Measurements from ENCODE around the gene ELK4.

The ELK4 gene

DNA sequence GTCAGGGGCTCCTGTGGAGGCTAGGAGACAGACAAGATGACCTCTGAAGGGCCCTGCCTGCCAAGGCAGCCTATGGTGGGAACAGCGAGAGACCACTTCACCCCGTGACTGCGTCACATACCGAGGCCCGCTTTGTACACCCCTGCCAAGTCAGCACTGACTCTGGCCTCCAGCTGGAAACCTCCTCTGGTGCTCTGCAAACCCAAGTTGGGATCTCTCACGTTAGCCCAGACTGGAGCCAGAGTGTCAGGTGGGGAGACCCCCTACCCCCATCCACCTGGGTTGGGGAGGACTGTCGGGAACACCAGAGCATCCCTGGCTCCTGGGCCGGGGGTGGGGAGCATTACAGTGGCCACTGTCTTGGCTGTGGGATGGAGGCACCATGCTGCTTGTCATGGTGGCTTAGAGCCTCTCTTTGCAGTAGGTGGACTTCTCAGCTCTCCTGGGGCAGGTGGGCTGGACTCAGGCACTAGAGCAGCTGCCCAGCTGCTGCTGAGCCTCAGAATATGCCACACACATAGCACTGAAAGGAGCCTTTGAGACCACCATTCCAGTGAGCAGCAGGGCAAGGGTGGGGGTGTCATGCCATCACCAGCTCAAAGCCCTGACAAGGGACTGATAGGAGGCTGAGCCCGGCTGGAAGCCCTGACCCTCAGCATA, 50.4 kb downstream of the ELK4 start:
- DNase-seq (ENCODE audit: low spot score): no peak

DNA sequence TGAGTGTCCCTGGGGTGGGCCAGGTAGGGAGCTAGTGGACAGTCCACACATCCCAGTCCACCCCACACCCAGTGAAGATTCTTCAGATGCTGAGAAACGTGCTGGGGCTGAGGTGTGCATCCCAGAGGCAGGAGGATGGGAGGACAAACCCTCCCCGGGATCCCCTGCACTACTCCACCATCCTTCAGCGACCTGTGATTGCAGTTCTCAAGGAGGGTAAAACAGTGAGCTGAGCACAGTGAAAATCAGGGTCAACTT, 51.0 kb downstream of the ELK4 start:
- DNase-seq (ENCODE audit: low spot score): no peak

DNA sequence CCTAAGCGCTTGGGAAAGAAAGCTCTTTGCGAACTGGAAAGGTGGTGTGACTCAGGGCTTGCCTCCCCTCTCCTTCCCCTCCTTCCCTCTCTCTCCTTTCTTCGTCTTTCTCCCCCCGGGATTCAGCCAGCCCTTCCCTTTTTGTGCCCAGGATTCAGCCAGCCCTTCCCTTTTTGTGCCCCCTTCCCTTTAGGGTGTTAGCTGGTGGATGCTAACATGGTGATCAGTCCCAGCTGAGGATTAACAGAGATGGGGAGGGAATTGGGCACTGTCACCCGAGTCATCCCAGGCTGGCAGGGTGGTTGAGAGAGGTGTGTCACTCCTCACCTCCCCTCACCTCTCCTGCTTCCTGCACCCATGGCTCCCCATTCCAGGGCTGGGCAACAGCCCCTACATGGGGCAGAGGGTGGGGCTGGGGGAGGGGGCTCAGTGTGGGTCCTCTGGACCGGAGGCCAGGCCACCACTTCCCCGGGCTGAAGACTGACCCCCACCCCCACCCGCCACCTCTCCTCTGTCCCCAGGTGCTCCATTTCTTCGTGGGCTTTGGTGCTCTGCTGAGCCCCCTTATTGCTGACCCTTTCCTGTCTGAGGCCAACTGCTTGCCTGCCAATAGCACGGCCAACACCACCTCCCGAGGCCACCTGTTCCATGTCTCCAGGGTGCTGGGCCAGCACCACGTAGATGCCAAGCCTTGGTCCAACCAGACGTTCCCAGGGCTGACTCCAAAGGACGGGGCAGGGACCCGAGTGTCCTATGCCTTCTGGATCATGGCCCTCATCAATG, 51.5 kb downstream of the ELK4 start:
- no peak for DNase-seq (ENCODE audit: low spot score)

DNA sequence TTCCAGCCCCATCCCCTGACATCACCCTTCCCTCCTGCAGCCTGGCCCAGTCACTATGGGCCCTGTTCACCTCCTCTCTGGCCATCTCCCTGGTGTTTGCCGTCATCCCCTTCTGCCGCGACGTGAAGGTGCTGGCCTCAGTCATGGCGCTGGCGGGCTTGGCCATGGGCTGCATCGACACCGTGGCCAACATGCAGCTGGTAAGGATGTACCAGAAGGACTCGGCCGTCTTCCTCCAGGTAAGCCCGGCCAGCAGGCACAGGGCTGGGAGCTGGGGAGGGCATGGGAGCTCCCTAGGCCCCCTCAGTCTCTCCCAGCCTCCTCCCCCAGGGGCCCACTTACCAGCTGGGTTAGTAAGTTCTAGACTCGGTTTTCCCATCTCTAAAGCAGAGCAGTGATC, 52.1 kb downstream of the ELK4 start:
- no peak for DNase-seq (ENCODE audit: low spot score)

DNA sequence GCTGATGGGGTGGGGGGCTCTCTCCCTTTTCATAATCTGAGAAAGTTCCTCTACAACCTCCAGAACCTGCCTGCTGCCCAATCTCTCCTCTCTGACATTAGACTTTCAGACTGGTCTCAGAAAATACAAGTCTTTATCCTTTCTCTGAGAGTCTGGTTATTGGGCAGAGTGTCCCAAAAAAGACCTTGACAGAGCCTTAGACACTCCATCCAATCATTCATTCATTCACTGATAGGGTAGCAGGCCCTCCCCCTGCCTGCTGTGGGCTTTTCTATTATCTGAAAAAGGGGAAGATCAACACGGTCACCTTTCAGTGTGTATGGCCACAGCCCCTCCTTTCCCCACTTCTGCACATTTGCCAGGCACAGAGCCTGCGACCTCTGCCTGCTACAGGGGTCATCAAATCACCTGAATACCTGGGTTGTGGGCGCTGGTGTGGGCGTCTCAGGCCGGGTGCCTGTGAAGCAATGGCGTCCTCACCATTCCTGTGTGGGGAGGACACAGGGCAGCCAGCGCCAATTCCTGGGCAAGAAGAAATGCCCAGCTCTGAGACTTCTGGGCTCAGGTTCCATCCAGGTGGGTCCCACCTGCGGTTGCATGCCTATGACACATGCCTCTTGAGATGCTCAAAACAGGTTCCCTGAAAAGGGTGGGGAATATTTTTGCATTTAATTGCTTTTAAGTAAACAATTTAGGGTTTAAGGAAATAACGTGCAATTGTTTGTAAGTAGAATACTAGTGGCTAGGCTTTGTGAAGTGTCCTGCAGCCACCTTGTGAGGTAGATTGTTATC, 52.8 kb downstream of the ELK4 start:
- DNase-seq (ENCODE audit: low spot score): no peak

DNA sequence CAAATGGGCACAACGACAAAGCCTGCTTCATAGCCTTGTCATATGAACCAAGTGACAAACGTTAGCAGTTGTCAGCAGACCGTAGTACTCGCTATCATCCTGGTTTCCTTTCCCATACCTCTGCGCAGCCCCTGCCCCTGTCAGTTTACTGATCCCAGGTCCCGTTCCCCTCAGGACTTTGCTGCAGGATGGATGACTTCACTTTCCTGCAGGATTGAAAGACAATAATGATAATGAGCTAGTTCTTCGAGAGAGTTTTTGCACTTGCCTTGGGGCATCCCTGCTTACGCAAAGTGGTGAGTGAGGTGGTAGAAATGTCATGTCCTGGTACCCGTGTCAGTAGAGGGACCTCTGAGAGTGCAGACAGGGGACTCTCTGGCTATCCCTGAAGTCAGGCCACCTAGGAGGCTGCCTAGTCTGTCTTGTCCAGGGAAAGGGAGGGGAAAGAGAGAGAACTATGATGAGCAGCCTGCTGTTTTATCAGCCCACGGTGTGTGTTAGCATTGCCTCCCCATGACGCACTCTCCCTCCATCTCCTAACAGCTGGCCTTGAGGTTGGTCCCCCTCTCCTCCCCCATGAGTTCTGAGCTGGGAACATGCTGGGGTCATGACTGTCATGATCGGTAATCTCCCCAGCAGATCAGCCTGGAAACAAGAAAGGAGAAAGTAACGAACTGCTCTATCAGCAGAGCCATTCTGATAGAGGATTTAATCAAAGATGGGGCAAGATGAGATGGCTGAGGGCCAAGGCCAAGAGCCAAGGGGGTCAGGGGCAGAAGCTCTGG, 53.7 kb downstream of the ELK4 start:
- no peak for DNase-seq (ENCODE audit: low spot score)

DNA sequence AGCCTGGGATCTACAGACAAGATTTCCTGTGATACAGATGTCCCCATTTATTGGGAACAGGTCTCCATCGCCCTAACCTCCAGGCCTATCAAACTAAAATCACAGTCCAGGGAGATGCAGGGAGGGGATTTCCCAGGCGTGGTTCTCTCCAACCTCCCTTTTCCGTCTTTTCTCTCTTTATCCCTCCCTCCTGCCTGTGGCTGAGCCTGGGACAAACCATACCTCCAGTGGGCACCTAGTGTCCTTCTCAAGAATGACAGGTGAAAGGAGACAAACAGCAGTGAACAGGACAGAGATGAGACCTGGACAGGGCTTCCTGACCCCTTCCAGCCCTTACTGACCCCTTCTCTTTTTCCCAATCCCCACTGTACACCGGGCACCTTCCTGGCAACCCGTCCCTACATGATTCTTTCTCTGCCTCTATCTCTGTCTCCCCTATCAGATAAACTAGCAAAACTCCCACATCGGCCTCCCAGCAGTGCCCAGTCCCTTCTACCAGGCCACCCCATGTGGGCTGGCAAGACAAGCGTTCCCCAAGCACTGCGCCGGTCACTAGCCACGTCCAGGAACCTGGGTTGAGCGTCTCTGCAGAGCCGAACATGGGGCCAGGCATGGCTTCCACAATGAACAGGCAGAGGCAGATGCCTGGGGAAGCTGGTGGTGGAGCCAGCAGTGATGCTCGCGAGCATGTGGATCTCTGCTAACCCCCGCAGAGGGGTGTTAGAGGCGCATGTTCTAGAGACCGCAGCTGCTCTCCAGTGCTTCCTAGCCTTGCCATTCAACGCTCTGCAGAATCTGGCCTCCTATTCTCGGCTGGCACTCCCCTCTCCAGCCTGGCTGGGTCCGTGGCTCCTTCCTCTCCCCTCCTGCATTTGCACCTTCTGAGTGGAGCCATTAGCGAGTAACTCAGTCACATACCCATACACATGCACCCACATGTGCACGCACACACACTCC, 54.7 kb downstream of the ELK4 start:
- DNase-seq (ENCODE audit: low spot score): no peak

DNA sequence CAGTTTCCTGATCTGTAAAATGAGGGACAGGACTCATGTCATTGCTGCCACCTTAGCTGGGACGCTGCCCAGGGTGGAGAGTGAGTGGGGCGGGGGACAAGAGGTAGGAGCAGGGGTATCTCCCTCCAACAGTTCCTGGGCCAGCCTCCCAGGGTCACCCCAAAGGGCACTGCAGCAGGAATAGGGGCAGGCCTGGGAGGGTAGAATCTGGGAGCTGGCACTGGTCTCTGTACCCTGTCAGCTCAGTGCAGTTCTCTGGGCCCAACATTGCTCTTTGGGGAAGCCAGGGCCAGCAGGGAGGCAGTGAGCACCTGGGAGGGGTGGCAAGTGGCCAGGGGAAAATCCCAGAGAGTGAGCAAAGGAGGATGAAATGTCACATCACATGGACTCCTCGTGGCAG, 55.8 kb downstream of the ELK4 start:
- DNase-seq (ENCODE audit: low spot score): no peak

DNA sequence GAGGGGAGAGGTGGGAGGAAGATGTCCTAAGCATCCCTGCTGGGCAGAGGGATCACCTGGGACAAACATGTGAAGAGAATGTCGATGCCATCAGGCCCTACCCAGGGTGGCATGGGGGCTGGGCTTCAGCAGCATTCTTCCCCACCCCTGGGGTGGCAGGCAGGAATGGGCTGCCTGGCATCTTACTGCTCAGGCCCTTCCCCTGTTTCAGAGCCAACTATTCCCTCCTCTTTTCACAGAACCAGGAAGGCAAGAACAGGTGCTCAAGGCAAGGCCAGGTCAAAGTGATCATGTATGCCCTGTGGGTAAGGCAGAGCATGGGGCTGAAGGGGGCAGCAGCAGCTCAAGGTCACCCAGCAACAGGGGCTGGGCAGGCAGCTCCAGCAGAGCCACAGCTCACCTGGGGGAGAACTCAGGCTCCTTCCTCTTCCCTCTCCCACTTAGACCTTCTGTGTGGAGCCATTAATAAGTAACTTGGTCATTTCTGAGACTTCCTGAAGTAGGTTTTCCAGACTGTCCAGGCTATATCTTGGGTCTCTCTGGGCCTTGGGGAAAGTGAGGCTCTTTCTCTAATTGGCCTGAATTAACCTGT, 56.4 kb downstream of the ELK4 start:
- no peak for DNase-seq (ENCODE audit: low spot score)

DNA sequence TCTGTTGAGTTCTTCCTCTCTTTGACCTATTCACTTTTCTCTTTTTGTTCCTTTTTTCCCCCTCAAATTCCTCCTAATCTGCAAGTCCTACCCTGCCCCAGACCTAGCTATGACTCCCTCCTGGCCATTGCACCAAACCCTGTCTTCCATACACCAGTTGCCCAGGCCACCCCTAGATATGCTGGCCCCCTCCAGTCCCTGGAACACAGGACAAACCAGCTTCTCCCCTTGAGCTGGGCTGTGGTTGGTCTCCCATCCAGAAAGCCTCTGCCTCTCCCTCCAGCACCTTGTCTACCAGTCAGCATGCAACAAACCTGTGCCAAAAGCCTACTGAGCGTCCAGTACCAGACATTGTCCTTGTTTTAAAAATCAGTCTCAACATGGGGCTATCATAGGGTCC, 59.4 kb downstream of the ELK4 start:
- no peak for DNase-seq (ENCODE audit: low spot score)

DNA sequence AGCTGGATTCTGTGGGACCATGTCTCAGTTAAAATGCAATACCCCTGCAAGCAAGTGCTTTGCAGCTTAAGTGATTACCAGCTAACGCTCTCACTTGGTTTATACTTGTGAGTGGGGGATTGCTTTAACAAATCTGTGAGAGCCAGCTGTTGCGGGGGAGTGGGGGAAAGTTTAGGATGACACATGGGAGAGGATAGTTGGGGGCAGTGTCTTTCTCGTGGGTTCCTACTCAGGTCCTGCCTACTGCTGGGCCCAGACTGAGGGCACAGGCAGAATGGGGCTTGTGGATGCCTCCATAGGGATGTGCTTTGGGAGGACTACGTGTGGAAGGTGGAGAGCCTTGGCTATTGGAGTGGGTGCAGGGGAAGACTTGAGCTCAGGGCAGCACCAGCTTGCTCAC, 60.1 kb downstream of the ELK4 start:
- DNase-seq (ENCODE audit: low spot score): no peak

DNA sequence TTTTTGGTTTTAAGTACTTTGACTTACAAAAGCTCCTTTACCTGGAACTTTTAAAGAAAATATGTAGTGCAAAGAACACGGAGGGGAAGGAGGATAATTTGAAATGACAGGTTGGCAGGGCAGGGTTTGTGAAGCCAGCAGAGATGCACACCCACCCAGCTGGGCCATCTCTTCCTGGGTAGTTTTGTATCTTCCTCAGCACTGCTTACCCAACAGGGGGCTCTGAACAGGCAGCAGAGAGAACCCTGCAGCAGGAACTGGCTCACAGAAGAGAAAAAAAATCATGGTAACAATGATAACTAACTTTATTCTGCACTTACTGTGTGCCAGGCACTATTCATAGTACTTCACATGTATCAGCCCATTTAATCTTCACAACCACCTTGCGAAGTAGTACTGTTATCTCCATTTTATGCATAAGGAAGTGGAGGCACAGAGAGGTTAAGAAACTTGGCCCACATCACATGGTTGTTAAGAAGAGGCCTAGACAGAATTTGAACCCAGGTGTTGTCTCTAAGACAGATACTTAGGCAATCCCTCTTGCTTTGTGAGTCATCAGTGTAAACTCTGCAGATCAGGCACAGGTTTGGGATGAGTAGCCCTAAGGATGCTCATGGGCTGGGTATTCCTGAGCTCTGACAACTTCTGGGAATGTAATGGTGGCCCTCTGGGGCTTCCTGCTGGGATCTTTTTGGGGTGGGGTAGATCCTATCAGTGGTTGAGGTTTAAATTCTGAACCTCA, 60.8 kb downstream of the ELK4 start:
- no peak for DNase-seq (ENCODE audit: low spot score)

DNA sequence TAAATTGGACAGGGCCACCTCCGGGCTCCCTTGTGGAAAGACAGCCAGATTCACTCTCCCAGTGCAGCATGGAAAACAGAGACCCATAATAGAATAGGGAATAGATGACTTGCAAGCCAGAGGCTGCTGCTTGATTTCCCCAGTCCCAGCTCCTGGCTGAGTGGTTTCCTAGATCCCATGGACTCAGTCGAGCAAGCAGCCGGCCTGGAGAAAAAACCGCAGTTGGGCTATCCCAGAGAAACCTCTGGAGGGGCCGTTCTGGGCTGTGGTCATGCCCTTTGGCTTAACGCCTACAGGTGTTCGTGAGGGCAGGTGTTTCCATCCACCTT, 61.7 kb downstream of the ELK4 start:
- DNase-seq (ENCODE audit: low spot score): no peak

DNA sequence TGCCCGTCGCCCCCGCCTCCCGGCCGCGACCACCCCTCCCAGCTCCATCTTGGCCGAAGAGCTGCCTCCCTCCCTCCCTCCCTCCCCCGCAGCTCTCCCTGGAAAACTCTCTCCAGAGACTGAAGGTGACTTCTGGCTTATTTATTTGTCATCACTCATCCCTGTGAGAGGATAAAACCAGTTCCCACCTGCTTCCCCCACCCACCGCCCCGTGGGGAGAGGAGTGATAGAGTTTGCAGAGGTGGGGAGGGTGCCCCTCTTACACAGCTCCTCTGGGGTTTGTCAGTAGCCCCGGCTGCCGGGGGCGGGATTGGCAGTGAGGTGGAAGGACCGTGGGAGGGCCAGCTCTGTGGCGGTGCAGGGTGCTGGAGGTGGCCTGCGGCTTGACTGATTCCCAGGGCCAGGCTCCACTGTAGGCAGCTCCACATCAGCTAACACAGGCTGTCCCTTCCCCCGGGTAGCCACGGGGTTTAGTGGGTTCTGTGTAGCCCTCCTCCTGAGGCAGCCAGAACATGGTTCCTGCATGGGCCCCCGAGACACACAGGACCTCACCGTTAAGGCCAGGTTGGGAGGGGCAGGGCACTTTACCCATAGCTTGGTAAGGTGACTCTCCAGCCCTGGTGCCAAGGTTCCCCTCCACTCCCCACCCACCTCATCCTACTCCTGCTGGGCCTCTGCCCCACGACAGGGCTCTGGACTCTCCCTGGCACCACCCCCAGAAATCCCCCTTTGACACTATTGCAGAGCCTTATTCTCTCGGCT, 62.2 kb downstream of the ELK4 start:
- no peak for DNase-seq (ENCODE audit: low spot score)

DNA sequence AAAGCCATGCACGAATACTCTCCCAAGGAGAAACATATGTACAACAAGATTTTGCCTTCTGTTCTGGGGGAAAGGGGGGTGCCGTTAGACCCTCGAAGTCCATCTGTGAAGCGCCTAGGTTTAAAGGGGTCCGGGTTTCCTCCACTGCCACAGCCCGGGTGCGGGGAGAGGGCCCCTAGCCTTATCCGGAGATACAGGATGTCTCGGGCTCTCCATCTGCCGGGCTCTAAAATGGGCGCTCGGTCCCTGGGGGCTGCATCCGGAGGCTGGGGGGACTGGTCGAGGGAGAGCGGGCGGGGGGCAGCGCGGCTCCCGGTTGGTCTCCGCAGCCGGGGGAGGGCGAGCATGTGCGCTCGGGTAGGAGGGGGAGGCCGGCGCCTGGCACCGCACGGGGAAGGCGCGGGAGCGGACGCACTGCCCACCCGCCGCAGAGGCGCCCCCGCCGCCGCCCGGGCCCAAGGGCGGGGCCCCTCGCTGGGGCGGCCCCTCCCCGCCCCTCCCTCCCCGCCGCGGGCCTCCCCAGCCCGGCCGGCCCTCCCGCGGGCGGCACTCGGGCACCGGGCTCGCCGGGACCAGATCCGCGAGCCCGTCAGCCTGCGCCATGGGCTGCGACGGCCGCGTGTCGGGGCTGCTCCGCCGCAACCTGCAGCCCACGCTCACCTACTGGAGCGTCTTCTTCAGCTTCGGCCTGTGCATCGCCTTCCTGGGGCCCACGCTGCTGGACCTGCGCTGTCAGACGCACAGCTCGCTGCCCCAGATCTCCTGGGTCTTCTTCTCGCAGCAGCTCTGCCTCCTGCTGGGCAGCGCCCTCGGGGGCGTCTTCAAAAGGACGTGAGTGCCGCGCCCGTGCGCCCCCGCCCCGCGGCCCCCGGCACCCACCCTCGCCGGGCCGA, 63.1 kb downstream of the ELK4 start:
- DNase-seq (ENCODE audit: low spot score): no peak

DNA sequence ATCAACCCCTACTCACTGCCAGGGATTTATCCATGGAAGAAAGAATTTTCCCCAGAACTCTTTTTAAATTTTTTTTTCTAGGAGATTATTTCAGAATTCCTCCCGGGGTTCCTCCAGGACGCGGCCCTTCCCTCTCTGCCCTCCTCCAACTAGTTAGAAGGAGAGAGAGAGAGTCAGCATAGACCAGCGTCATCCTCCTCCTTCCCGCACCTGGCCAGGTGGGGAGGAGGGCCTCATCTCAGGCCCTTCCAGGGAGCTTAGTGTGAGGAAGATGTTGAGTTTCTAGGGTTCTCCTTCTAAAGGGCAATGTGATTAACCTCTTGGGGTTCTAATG, 63.7 kb downstream of the ELK4 start:
- DNase-seq (ENCODE audit: low spot score): no peak

DNA sequence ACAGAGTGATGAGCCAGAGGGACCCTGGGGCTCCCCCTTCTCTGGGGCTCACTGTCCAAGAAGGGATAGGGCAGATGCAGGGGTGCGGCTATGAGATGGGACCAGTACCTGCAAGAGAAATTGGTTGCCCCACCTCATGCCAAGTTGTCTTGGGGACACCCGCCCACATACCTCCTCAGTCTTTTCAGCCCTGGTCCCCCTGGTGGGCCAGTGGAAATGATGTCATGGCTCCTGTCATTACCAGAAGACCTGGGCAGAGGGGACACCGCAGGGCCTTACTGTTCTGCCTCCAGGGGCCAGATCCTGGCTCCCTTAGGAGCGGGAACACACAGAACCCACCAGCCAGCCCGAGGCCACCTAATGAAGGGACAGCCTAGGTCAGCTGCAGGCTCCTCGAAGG, 64.1 kb downstream of the ELK4 start:
- no peak for DNase-seq (ENCODE audit: low spot score)

DNA sequence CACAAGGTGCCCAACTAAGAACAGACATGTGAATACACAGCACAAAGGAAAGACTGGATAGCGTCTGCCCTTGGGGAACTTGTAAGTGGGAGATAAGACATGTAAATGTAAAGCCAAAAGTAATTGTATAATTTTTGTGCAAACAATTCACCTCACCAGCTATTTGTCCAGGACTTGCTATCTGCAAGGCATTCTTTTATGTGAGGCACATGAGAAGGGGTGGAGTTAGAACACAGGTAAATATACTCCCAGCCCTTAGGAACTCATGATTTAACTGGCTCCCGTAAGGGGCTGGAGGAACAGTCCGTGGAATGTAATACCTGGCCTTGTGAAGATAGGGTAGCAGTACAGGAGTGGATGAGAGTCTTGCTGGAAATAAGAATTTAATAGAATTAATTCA, 66.0 kb downstream of the ELK4 start:
- no peak for DNase-seq (ENCODE audit: low spot score)

DNA sequence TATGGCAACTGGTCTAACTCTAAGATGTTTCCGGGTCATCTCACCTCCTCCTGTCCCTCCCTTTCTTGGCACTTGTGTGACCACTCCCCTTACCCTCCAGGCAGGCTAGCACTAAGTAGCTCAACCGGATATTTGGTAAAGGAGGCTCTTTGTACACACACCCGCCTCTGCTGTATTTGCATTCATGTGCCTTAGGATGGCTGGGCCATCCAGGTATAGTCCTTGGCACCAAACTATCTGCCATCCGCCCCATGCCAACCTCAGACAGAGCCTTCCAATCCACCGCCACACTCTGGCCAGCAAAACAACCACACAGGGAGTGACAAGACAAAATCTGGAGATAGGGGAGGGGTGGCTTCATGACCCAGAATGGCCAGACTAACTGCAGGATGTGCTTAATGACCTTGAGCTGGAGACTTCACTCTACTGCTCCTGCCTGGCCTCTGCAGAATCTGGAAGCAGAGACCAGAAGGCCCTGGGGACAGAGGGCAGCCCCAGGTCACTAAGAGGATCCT, 67.8 kb downstream of the ELK4 start:
- DNase-seq (ENCODE audit: low spot score): no peak
